UCSD-AML1 (cell line): ENCODE data around the gene LYPD4.
"Not testable (repeated sequence)": the region's sequence is repeated elsewhere in the genome, so short reads cannot be mapped to it uniquely, and the experiment has no call there.

Source experiments
- DNase-seq: peaks from one replicate; lab custom pipeline; 2025; ENCODE audit not compliant: unreplicated experiment; lab: John Stamatoyannopoulos, UW

The LYPD4 gene

DNA sequence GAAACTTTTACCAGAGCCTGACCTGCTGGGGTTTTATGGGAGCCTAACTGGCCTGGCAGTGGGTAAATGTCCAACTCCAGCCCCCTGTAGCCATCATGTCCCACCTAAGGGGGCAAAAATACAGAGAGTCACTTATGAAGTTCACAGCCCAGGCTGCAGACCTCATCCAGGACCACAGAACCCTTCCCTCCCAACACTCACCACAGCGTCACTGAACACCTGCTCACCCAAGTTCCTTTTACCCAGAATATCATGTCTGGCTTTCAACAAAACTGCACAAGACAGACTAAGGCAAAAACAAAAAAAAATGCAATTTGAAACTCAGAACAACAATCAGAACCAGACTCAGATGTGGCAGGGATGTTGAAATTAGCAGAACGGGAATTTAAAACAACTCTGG, 41.7 kb downstream of the LYPD4 start:
- no peak for DNase-seq

DNA sequence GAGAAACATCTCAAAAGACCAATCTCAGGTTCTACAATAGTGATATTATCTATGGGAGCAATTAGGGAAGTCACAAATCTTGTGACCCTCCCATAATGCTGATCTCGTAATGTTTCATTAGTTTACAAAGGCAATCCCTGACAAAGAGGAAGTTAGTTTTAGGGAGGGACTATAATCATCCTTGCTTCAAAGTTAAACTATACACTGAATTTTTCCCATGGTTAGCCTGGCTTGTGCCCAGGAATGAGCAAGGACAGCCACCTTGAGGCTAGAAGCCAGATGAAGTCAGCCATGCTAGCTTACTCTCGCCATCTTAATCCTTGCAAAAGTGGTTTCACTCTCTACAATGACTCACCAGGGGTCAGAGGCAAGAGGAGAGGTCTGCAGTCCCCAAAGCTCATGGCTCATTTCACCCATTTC, 42.7 kb downstream of the LYPD4 start:
- no peak for DNase-seq

DNA sequence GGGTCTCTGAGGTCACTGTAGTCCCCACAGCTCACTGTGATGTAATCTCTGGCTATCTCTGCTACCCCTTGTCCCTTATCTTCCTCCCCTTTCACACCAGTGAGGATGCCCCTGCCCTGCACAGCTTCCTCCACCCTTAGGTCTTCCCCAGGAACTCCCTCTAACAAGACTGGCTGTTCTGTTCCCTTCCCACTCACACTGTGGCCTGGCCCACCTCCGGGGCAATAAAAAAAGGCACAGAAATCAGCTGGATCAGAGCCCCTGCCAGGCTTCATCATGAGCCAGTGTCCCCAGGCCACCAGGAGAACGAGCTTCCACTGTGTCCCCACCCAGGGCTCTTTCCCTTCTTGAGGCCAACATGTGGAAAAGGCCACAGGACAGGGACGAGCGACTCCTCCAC, 43.5 kb downstream of the LYPD4 start:
- no peak for DNase-seq

DNA sequence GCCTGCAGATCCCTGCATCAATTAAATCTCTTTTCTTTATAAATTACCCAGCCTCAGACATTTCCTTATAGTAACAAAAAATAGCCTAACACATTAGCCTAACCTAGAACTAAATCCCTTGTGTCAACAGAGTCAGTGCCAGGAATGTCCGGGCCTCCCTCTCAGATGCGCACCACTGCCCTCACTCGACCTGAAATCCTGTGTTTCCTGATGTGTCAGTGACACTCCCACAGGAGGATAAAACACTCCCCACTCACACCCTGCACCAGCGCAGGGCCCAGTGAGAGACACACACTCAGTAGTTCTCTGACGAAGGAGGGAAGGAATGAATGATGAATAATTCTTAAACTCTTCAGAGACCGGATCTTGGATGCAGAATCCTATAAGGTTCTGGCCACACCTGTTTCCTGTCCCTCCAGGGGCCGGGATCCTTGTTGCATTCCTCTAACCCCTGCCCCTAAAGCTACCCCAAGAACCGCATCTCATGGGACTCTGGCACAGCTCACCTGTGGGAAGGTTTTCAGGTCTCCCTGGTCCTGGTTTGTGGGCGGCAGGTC, 45.0 kb downstream of the LYPD4 start:
- DNase-seq, result no peak

DNA sequence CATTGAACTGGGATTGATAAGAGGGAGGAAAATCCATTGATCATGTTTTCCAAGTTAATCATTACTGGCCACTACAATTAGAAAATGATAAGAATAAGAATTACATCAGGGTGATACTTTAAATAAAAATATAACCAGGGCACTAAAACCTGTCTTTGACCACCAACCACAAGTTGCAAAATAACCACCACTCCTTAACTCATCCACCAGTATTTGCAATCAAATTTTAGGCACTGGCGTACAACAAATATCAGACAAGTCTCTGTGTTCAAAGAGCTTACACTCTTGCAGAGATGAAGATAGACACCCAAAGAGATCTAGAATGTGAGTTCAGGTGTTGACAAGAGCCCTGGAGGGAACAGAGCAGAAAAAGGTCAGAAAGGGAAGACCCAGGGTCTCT, 47.6 kb downstream of the LYPD4 start:
- no peak for DNase-seq

DNA sequence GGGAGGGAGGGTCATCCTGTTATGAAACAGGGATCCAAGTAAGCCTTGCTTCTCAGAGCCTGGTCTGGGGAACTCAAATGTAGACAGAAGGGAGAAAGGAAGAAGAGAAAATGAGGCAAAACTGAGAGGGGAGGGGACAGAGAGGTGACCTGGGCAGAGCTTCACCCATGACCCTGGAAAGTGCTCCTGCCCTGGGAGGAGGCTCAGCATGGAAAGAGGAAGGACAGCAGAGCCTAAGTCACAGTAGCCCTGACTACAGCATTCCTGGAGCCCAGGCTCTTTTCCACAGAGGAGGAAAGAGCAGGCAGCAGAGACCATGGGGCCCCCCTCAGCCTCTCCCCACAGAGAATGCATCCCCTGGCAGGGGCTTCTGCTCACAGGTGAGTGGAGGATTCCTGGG, 48.1 kb downstream of the LYPD4 start, which contains the start of gene CEACAM3:
Gene CEACAM3 (plus strand): TSS at position 226 of the 400 bp plus-strand sequence. CDS start 91 bp downstream, at position 317.
- no peak for DNase-seq

DNA sequence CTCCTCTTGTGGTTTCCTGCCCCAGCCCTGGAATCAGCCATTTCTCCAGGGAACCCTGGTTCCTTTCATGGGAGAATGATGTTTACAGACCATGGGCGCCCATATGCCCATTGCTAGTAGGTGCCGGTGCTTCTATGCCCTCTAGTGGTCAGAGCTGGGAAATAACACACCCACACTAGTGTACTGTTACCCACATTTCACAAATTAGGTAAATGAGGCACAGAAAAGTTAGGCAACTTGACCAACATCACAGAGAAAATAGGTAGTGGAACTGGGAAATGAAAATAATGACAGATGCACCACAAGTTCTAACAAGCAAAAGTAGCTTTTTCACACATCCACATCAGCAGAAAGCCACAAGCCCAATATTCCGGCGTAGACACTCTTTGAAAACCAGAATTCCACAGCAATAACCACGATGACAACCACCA, 49.4 kb downstream of the LYPD4 start:
- no peak for DNase-seq

DNA sequence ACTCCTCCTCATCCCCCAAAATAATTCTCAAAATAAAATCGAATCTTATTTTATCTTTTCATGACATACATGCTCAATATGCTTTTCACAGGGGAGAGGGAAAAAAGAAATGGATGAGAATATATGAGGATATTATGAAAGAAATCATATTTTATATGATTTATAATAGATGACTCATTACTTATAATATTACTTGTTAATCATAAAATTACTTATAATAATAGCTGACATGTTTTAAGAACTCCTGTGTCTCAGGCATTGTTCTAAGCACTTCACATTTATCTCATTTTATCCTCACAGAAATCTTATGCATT, 51.1 kb downstream of the LYPD4 start:
- no peak for DNase-seq

DNA sequence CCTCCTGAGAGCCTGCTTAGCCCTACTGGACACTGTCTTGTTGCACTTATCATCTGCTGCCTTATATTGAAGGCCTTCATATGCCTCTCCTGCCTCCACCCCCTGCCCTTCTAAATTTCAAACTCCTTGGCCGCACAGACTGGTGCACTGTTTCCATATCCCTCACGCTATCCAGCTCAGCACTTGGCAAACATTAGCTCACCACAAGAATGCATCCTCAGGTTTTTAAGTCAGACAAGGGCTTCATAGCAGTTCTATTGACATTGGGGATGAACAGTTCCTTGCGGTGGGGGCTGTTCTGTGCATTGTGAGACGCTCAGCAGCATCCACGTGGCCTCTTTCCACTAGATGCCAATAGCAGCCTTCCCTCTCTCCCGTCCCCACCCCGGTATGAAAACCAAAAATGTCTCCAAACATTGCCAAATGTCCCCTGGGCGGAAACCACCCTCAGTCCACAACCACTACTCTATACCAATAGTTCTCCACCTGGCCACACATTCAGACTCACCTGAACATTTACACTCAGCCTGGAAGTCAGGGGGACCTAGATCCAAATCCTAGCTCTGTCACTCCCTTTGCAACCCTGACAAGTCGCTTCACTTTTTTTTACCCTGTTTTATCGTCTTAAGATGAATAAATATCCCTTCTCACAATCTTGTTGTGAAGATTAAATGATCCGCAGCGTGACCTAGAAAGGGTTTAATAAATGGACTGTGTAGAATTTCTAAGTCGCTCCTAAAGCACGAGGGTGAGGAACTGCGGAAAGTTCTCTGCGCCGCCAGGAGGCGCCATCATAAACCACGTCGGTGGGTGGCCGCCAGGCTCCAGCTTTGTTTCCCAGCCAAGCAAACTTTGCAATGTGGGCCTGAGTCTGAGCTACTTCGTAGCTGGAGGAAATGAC, 51.7 kb downstream of the LYPD4 start:
- peak; percentile 66 for DNase-seq

DNA sequence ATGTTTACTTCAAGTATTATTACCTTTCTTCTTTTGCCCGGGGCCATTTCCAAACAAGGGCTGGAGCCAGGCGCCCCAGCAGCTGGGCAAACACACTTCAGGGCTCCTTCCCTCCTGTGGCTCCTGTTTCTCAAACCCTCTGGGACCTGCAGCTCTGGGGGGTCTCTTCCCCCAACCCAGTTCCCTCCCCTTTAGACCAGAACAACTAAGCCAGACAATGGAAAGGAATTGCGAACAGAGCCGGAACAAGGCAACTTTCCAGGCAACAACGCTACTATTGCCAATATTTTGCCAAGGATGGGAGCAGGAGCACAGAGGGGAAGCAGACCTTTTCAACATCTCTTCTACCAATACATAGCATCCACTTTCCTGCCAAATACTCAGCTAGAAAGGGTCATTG, 55.4 kb downstream of the LYPD4 start:
- not testable (repeated sequence) for DNase-seq

DNA sequence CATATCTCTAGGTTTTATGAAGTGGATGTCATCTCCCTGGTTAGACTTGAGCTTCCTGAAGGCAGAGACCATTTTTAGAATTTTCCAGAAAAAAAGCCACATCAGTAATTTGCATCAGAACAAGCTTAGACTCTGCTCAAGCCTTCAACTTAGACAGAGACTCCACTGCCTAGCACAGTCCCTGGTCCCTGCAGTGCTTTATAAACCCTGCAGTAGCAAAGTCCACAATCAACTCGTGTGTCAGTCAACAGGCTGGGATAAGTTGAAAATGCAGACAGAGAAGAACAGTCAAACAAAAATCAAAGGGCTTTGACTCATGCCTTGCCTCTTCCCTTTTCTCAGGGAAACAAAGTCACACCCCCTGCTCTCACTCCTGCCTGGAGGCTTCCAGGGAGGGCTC, 56.0 kb downstream of the LYPD4 start:
- not testable (repeated sequence) for DNase-seq
